Endothelial cell (in vitro differentiated cells): ENCODE results near the gene B9D1. TPM values are rescaled to one million over a fixed set of nuclear protein-coding genes. Genes with fewer than 3 reads are reported as not detected.

Source experiments
- DNase-seq: peaks from one replicate; pipeline ENCODE4 v3.0.0; 2021; ENCODE audit warnings: low spot score
- H3K27ac Mint-ChIP-seq: one replicate; pipeline ENCODE4 v1.8.0; 2021; ENCODE audit warnings: mixed read lengths, inconsistent platforms; ENCODE audit not compliant: unreplicated experiment
- H3K27me3 Mint-ChIP-seq: one replicate; pipeline ENCODE4 v1.8.0; 2021; ENCODE audit warnings: mild to moderate bottlenecking, moderate library complexity, mixed read lengths, inconsistent platforms; ENCODE audit not compliant: unreplicated experiment
- H3K36me3 Mint-ChIP-seq: one replicate; pipeline ENCODE4 v1.8.0; 2021; ENCODE audit warnings: mild to moderate bottlenecking, low read depth, mixed read lengths, inconsistent platforms; ENCODE audit not compliant: unreplicated experiment
- H3K4me1 Mint-ChIP-seq: one replicate; pipeline ENCODE4 v1.8.0; 2021; ENCODE audit warnings: mild to moderate bottlenecking, mixed read lengths, inconsistent platforms; ENCODE audit not compliant: unreplicated experiment
- H3K4me3 Mint-ChIP-seq: one replicate; pipeline ENCODE4 v1.8.0; 2021; ENCODE audit warnings: mild to moderate bottlenecking, mixed read lengths, inconsistent platforms; ENCODE audit not compliant: unreplicated experiment
- H3K9me3 Mint-ChIP-seq: one replicate; pipeline ENCODE4 v1.8.0; 2021; ENCODE audit warnings: mixed read lengths, inconsistent platforms; ENCODE audit not compliant: unreplicated experiment
- CTCF ChIP-seq: fragments of 200-600 bp; sonication (generic); IDR thresholded peaks from one replicate; pipeline ENCODE4 v1.5.0; 2021; ENCODE audit warnings: antibody characterized with exemption; ENCODE audit not compliant: unreplicated experiment
- total RNA-seq: library from RNA; stranded (reverse); fragmentation: NEBNext Ultra II Directional; extraction: Animal tissue kit (Norgen Biotek cat#: 25700); gene quantifications from one replicate; pipeline ENCODE4 v1.2.1, GENCODE V29; 2021; ENCODE audit not compliant: unreplicated experiment

B9D1 gene
- total RNA-seq, 1 donor from 2014 or later: 6.2 TPM

- H3K27me3 Mint-ChIP-seq: peaks cover 10% of the 10 kb centered on the region
- no peak for TF ChIP-seq CTCF
Observed at GRCh38 chr17:19299214-19299747, 63.2 kb downstream of the B9D1 start.

GRCh38 chr17:19298569-19299213, 63.8 kb downstream of the B9D1 start:
- H3K4me3 Mint-ChIP-seq: no peak overlapping the region
- H3K27me3 Mint-ChIP-seq: peaks cover 10% of the 10 kb centered on the region
- peaks cover 6% of the 10 kb centered on the region for H3K36me3 Mint-ChIP-seq
- no peaks in the 10 kb centered on the region for H3K9me3 Mint-ChIP-seq
- TF ChIP-seq CTCF: no peak
- no peak for DNase-seq
- H3K27ac Mint-ChIP-seq: no peak overlapping the region
- H3K4me1 Mint-ChIP-seq: peaks cover 27% of the 10 kb centered on the region

More at GRCh38 chr17:19299214-19299747, 63.2 kb downstream of the B9D1 start:
- Mint-ChIP-seq H3K27ac (no peak overlapping the region), H3K4me3 (no peak overlapping the region), H3K9me3 (no peaks in the 10 kb centered on the region), H3K4me1 (peaks cover 33% of the 10 kb centered on the region), H3K36me3 (peaks cover 6% of the 10 kb centered on the region)
- no peak for DNase-seq

GRCh38 chr17:19296786-19297778, 65.4 kb downstream of the B9D1 start:
- H3K4me3 Mint-ChIP-seq: no peak overlapping the region
- H3K9me3 Mint-ChIP-seq: no peaks in the 10 kb centered on the region
- H3K36me3 Mint-ChIP-seq: peaks cover 6% of the 10 kb centered on the region
- no peak for TF ChIP-seq CTCF
- peaks cover 15% of the 10 kb centered on the region for H3K4me1 Mint-ChIP-seq
- no peaks in the 10 kb centered on the region for H3K27me3 Mint-ChIP-seq
- H3K27ac Mint-ChIP-seq: no peak overlapping the region
- DNase-seq: no peak

GRCh38 chr17:19295473-19296135, 66.9 kb downstream of the B9D1 start:
- H3K4me3 Mint-ChIP-seq: no peak overlapping the region
- peaks cover 3% of the 10 kb centered on the region for H3K27me3 Mint-ChIP-seq
- TF ChIP-seq CTCF: no peak
- H3K27ac Mint-ChIP-seq: no peak overlapping the region
- no peak for DNase-seq
- peaks cover 4% of the 10 kb centered on the region for H3K36me3 Mint-ChIP-seq
- no peaks in the 10 kb centered on the region for H3K9me3 Mint-ChIP-seq
- peaks cover 10% of the 10 kb centered on the region for H3K4me1 Mint-ChIP-seq
